ENCODE measurements around the gene SLC27A5.

SLC27A5 gene

GRCh38 chr19:58543826-58544590, 32.2 kb upstream of the SLC27A5 start, which contains the start of gene TRIM28 (continued):
- TF ChIP-seq CTCF (tag by site-specific recombination; IDR thresholded peaks at IDR 0.05), result no peak; the same call in 1 of the 2 replicates
- TF ChIP-seq IKZF3 (tag by site-specific recombination; IDR thresholded peaks at IDR 0.05), result peak; percentile 95
- TF ChIP-seq GLI2 (tag by site-specific recombination; IDR thresholded peaks at IDR 0.05; ENCODE audit: borderline replicate concordance, low read depth), result no peak
- TF ChIP-seq ZSCAN16 (tag by site-specific recombination; IDR thresholded peaks at IDR 0.05), result no peak
- TF ChIP-seq GLI4 (tag by site-specific recombination; IDR thresholded peaks at IDR 0.05), result no peak
- peak; percentile 41 for TF ChIP-seq ZFHX2 (tag by site-specific recombination; conservative IDR thresholded peaks at IDR 0.05)
- peak; percentile 58 for TF ChIP-seq ZXDB (tag by site-specific recombination; IDR thresholded peaks at IDR 0.05)
- TF ChIP-seq ZBTB1 (tag by site-specific recombination; IDR thresholded peaks at IDR 0.05), result no peak
- no peak for TF ChIP-seq SALL2 (tag by site-specific recombination; IDR thresholded peaks at IDR 0.05; ENCODE audit: borderline replicate concordance)
- peak; percentile 61; the same call in 1 of the 2 replicates for TF ChIP-seq ZNF501 (tag by site-specific recombination; IDR thresholded peaks at IDR 0.05)
- 0 out of 2 replicates have a peak, but pooled peaks have one; percentile 9 for TF ChIP-seq ZFP69B (tag by site-specific recombination; IDR thresholded peaks at IDR 0.05)
- no peak for TF ChIP-seq YY2 (tag by site-specific recombination; IDR thresholded peaks at IDR 0.05)
- TF ChIP-seq KLF8 (tag by site-specific recombination; IDR thresholded peaks at IDR 0.05), result peak; percentile 48; the same call in 1 of the 2 replicates
- no peak for TF ChIP-seq ZNF48 (tag by site-specific recombination; IDR thresholded peaks at IDR 0.05)
- peak; percentile 79 for TF ChIP-seq ZNF366 (tag by site-specific recombination; conservative IDR thresholded peaks at IDR 0.05)
- TF ChIP-seq ZNF549 (tag by site-specific recombination; IDR thresholded peaks at IDR 0.05), result no peak
- TF ChIP-seq ZNF398 (tag by site-specific recombination; IDR thresholded peaks at IDR 0.05), result peak; percentile 23; the same call in 1 of the 2 replicates
- TF ChIP-seq ZNF670 (tag by site-specific recombination; IDR thresholded peaks at IDR 0.05; ENCODE audit: low read depth), result no peak
- peak; percentile 83 for TF ChIP-seq ZSCAN30 (tag by site-specific recombination; IDR thresholded peaks at IDR 0.05)
- peak; percentile 81 for TF ChIP-seq ZBTB17 (tag by site-specific recombination; IDR thresholded peaks at IDR 0.05)
- peak; percentile 81 for TF ChIP-seq KLF9 (tag by site-specific recombination; IDR thresholded peaks at IDR 0.05; ENCODE audit: low read depth)
- TF ChIP-seq WT1 (tag by site-specific recombination; IDR thresholded peaks at IDR 0.05), result peak; percentile 64
- no peak for TF ChIP-seq OVOL3 (tag by site-specific recombination; IDR thresholded peaks at IDR 0.05)
- peak; percentile 16; the same call in 1 of the 2 replicates for TF ChIP-seq PRDM1 (tag by site-specific recombination; IDR thresholded peaks at IDR 0.05)
- TF ChIP-seq ZNF521 (tag by site-specific recombination; IDR thresholded peaks at IDR 0.05), result no peak
- no peak for TF ChIP-seq REST (tag by site-specific recombination; IDR thresholded peaks at IDR 0.05)
- peak; percentile 69; the same call in 1 of the 2 replicates for TF ChIP-seq ZBTB10 (tag by site-specific recombination; IDR thresholded peaks at IDR 0.05)
- TF ChIP-seq ZNF600 (tag by site-specific recombination; IDR thresholded peaks at IDR 0.05), result peak; percentile 35; the same call in 1 of the 2 replicates
